GM23248 (cell line): Measurements from ENCODE around the gene ERN1. TPM values are rescaled to one million over a fixed set of nuclear protein-coding genes. Genes with fewer than 3 reads are reported as not detected.
"Not testable (repeated sequence)": the region's sequence is repeated elsewhere in the genome, so short reads cannot be mapped to it uniquely, and the experiment has no call there.

Experiments used
- DNase-seq: peaks from one replicate; pipeline ENCODE4 v3.0.0-alpha.2; 2015
- H2AFZ ChIP-seq: fragments of 200-600 bp; sonication (generic); 2 replicates; pipeline ENCODE4 v1.6.1; 2016; ENCODE audit warnings: antibody characterized with exemption
- H3F3A ChIP-seq: fragments of 200-600 bp; sonication (generic); 2 replicates; pipeline ENCODE4 v1.6.1; 2016; ENCODE audit warnings: mild to moderate bottlenecking, antibody characterized with exemption, mixed run types; ENCODE audit not compliant: insufficient read depth
- H3K27ac ChIP-seq: fragments of 200-600 bp; sonication (generic); 2 replicates; pipeline ENCODE4 v1.5.1; 2016; ENCODE audit warnings: mild to moderate bottlenecking
- H3K27me3 ChIP-seq: fragments of 200-600 bp; sonication (generic); replicated peaks from 2 replicates; pipeline ENCODE4 v1.6.1; 2016; ENCODE audit warnings: mild to moderate bottlenecking; ENCODE audit not compliant: insufficient read depth
- H3K36me3 ChIP-seq: fragments of 200-600 bp; sonication (generic); 2 replicates; pipeline ENCODE4 v1.6.1; 2016; ENCODE audit warnings: low read depth, mild to moderate bottlenecking
- H3K4me1 ChIP-seq: fragments of 200-600 bp; sonication (generic); 2 replicates; pipeline ENCODE4 v1.6.1; 2016; ENCODE audit warnings: mild to moderate bottlenecking; ENCODE audit not compliant: insufficient read depth
- H3K4me2 ChIP-seq: fragments of 200-600 bp; sonication (generic); one replicate; pipeline ENCODE4 v1.6.1; 2016; ENCODE audit warnings: mild to moderate bottlenecking; ENCODE audit not compliant: unreplicated experiment
- H3K4me3 ChIP-seq: fragments of 200-600 bp; sonication (generic); 2 replicates; pipeline ENCODE4 v1.5.1; 2016; ENCODE audit warnings: mild to moderate bottlenecking
- H3K79me2 ChIP-seq: fragments of 200-600 bp; sonication (generic); 2 replicates; pipeline ENCODE4 v1.6.1; 2016; ENCODE audit warnings: mild to moderate bottlenecking; ENCODE audit not compliant: insufficient read depth
- H3K9ac ChIP-seq: fragments of 200-600 bp; sonication (generic); 2 replicates; pipeline ENCODE4 v1.6.1; 2016; ENCODE audit warnings: mild to moderate bottlenecking
- H3K9me2 ChIP-seq: fragments of 200-600 bp; sonication (generic); 2 replicates; pipeline ENCODE4 v1.6.1; 2016; ENCODE audit warnings: mixed run types, mild to moderate bottlenecking, moderate library complexity; ENCODE audit not compliant: insufficient read depth
- H3K9me3 ChIP-seq: fragments of 200-600 bp; sonication (generic); one replicate; pipeline ENCODE4 v1.6.1; 2017; ENCODE audit warnings: low read depth
- H4K20me1 ChIP-seq: fragments of 200-600 bp; sonication (generic); 2 replicates; pipeline ENCODE4 v1.6.0; 2016; ENCODE audit not compliant: insufficient read depth
- EZH2 ChIP-seq: fragments of 200-600 bp; sonication (generic); IDR thresholded peaks from 2 replicates; pipeline ENCODE4 v1.6.1; 2018; ENCODE audit warnings: antibody characterized with exemption, mild to moderate bottlenecking; ENCODE audit not compliant: insufficient read depth, poor library complexity, severe bottlenecking
- EZH2phosphoT487 ChIP-seq: fragments of 200-600 bp; sonication (generic); IDR thresholded peaks from 2 replicates; pipeline ENCODE4 v1.6.1; 2018; ENCODE audit warnings: antibody characterized with exemption, moderate library complexity, mild to moderate bottlenecking, low read depth; ENCODE audit not compliant: insufficient read depth
- WGBS, 2 experiments: methylation state at CpG; one replicate each; pipeline ENCODE4 v1.1.6; 2015 to 2017; ENCODE audit warnings: low lambda C conversion rate in 2 of 2, low coverage in 1 of 2; ENCODE audit errors: missing lambda C conversion rate in 2 of 2; 5-methylcytosine and 5-hydroxymethylcytosine counted together
- in situ Hi-C: fragments of 300-500 bp; cut with MboI; formaldehyde crosslinking; loops from 2 replicates; pipeline ENCODE4 v1.15.0; 2020
- polyA plus RNA-seq: library from polyadenylated mRNA; unstranded; fragments of >200 nt; fragmentation: Nextera tagmentation; extraction: Ambion mirVana; gene quantifications from 2 replicates; pipeline ENCODE4 v1.2.1, GENCODE V29; 2016
- total RNA-seq: library from RNA; depleted of rRNA; stranded (reverse); fragments of >200 nt; shearing (Covaris generic); gene quantifications from 2 replicates; pipeline ENCODE4 v1.2.3, GENCODE V29; 2014

ERN1 gene
- total and polyA plus RNA-seq, 2 experiments from 2014 or later = 5.8 to 9.9 TPM

GRCh38 chr17:64123114-64123513 lies 6.8 kb downstream of the ERN1 start:
- Histone ChIP-seq H3K4me2 (no peak overlapping the region), H3K27me3 (no peaks in the 10 kb centered on the region), H3K36me3 (no peaks in the 10 kb centered on the region), H3F3A (peaks cover 19% of the 10 kb centered on the region), H3K4me1 (peaks cover 39% of the 10 kb centered on the region), H3K27ac (no peak overlapping the region), H2AFZ (no peak overlapping the region), H3K9me2 (no peaks in the 10 kb centered on the region), H3K9me3 (no peaks in the 10 kb centered on the region), H3K4me3 (no peak overlapping the region), H4K20me1 (no peaks in the 10 kb centered on the region), H3K79me2 (peaks cover 91% of the 10 kb centered on the region), H3K9ac (no peak overlapping the region)
- in situ Hi-C loops = no loop called here
- TF ChIP-seq EZH2 (no peak), EZH2phosphoT487 (no peak)
- WGBS, 2 experiments = 84 to 87% methylated on average over 4 of the region's 4 CpGs
- no peak for DNase-seq

GRCh38 chr17:64120972-64121786 lies 8.8 kb downstream of the ERN1 start:
- H3F3A ChIP-seq = peaks cover 11% of the 10 kb centered on the region
- H2AFZ ChIP-seq, H3K4me2 ChIP-seq, H3K4me3 ChIP-seq, in situ Hi-C loops, H3K36me3 ChIP-seq, H3K9me3 ChIP-seq, H3K27me3 ChIP-seq, H3K9ac ChIP-seq, H3K9me2 ChIP-seq, H4K20me1 ChIP-seq, H3K27ac ChIP-seq, DNase-seq: not testable (repeated sequence)
- peaks cover 25% of the 10 kb centered on the region for H3K4me1 ChIP-seq
- peaks cover 91% of the 10 kb centered on the region for H3K79me2 ChIP-seq
- 92 to 94% methylated on average over 13 of the region's 13 CpGs for WGBS, 2 experiments

- Histone ChIP-seq H3K4me3 (no peak overlapping the region), H4K20me1 (no peaks in the 10 kb centered on the region), H3K9me3 (no peaks in the 10 kb centered on the region), H3K79me2 (peaks cover 84% of the 10 kb centered on the region), H3K27me3 (no peaks in the 10 kb centered on the region), H3K4me1 (peaks cover 25% of the 10 kb centered on the region), H3K27ac (no peak overlapping the region), H3K36me3 (no peaks in the 10 kb centered on the region), H2AFZ (no peak overlapping the region), H3F3A (peaks cover 13% of the 10 kb centered on the region), H3K9me2 (no peaks in the 10 kb centered on the region), H3K9ac (no peak overlapping the region), H3K4me2 (no peak overlapping the region)
- DNase-seq = no peak
- in situ Hi-C loops = no loop called here
- WGBS, 2 experiments = 96 to 100% methylated on average over 3 of the region's 3 CpGs
- TF ChIP-seq EZH2 (no peak), EZH2phosphoT487 (no peak)
These were observed 9.7 kb downstream of the ERN1 start for GRCh38 chr17:64120159-64120810.

- Histone ChIP-seq H3K4me1 (peaks cover 34% of the 10 kb centered on the region), H3K4me3 (no peak overlapping the region), H2AFZ (no peak overlapping the region), H3K9me2 (no peaks in the 10 kb centered on the region), H3K79me2 (peaks cover 76% of the 10 kb centered on the region), H3K27ac (no peak overlapping the region), H3K9ac (no peak overlapping the region), H3K9me3 (no peaks in the 10 kb centered on the region), H3K36me3 (no peaks in the 10 kb centered on the region), H3F3A (peaks cover 28% of the 10 kb centered on the region), H3K4me2 (no peak overlapping the region), H3K27me3 (no peaks in the 10 kb centered on the region), H4K20me1 (no peaks in the 10 kb centered on the region)
- TF ChIP-seq EZH2phosphoT487 = no peak
- TF ChIP-seq EZH2 = no peak
- in situ Hi-C loops = no loop called here
- 60 to 62% methylated on average over 10 of the region's 10 CpGs for WGBS, 2 experiments
- DNase-seq = peak; percentile 45
These were observed 11.7 kb downstream of the ERN1 start for GRCh38 chr17:64117981-64118979.
